Gastroesophageal sphincter (tissue), 4 donors: ENCODE measurements around the gene TTC39B. TPM values are rescaled to one million over a fixed set of nuclear protein-coding genes. Genes with fewer than 3 reads are reported as not detected.
A peak's percentile ranks its signal among the peaks of the same experiment; 100 is the strongest.

Experiments used
- ATAC-seq: fragments of 150-250 bp; one replicate; pipeline ENCODE4 v1.9.1; 2016; ENCODE audit warnings: mild to moderate bottlenecking, moderate library complexity
- H3K27ac ChIP-seq, 4 donors: fragments of 200-600 bp; sonication (generic) in 3 of 4; 1 replicate in 3 of 4; 2 replicates in 1 of 4; pipeline ENCODE4 v1.5.1; 2016 to 2019
- H3K27me3 ChIP-seq: fragments of 200-600 bp; sonication (generic); one replicate; pipeline ENCODE4 v1.5.1; 2019
- H3K36me3 ChIP-seq, 2 donors: fragments of 200-600 bp; sonication (generic); one replicate each; pipeline ENCODE4 v1.5.1; 2019; ENCODE audit warnings: control low read depth in 1 of 2
- H3K4me1 ChIP-seq, 3 donors: fragments of 200-600 bp; sonication (generic); 1 replicate in 2 of 3; 2 replicates in 1 of 3; pipeline ENCODE4 v1.5.1; 2016 to 2019; ENCODE audit warnings: control low read depth in 2 of 3
- H3K4me3 ChIP-seq, 2 donors: fragments of 200-600 bp; sonication (generic); one replicate each; pipeline ENCODE4 v1.5.1; 2019; ENCODE audit warnings: mild to moderate bottlenecking in 1 of 2, moderate library complexity in 1 of 2
- H3K9me3 ChIP-seq, 3 donors: fragments of 200-600 bp; sonication (generic); one replicate each; pipeline ENCODE4 v1.5.1; 2017 to 2019; ENCODE audit warnings: control low read depth in 2 of 3
- CTCF ChIP-seq, 4 experiments: fragments of 200-600 bp in 2 of 4; fragments of 450-650 bp in 2 of 4; sonication (generic) in 1 of 4; IDR thresholded peaks; one replicate each; pipeline ENCODE4 v1.5.1; 2017 to 2019; ENCODE audit warnings: antibody characterized with exemption in 4 of 4, mild to moderate bottlenecking in 2 of 4, moderate library complexity in 2 of 4
- EP300 ChIP-seq: sonication (generic); formaldehyde crosslinking; IDR thresholded peaks from one replicate; pipeline ENCODE4 v1.6.1; 2017; ENCODE audit warnings: antibody characterized with exemption, mild to moderate bottlenecking
- POLR2A ChIP-seq, 2 donors: fragments of 450-650 bp; IDR thresholded peaks; one replicate each; pipeline ENCODE4 v1.6.1; 2017; ENCODE audit warnings: antibody characterized with exemption in 2 of 2, mild to moderate bottlenecking in 2 of 2, moderate library complexity in 1 of 2
- POLR2AphosphoS5 ChIP-seq: sonication (generic); formaldehyde crosslinking; IDR thresholded peaks from one replicate; pipeline ENCODE4 v1.6.1; 2017; ENCODE audit warnings: antibody characterized with exemption
- WGBS, 2 donors: methylation state at CpG; one replicate each; pipeline ENCODE4 v1.1.5; 2018; ENCODE audit warnings: low coverage in 1 of 2; 5-methylcytosine and 5-hydroxymethylcytosine counted together
- total RNA-seq, 4 donors: library from RNA; depleted of rRNA; stranded (reverse); fragments of >200 nt; gene quantifications; one replicate each; pipeline ENCODE4 v1.1.0, GENCODE V29; 2016

TTC39B gene
- total RNA-seq, 4 donors from 2014 or later = 9.0 to 15.4 (median 11.8) TPM

GRCh38 chr9:15262581-15262980 is 44.4 kb downstream of the TTC39B start:
- Histone ChIP-seq H3K9me3 (no peaks in the 10 kb centered on the region), H3K4me3 (no peak overlapping the region), H3K4me1 (peaks cover 0 to 5% (median 0%) of the 10 kb centered on the region in 3 donors), H3K27ac (no peak overlapping the region), H3K27me3 (no peaks in the 10 kb centered on the region), H3K36me3 (peaks cover 0 to 5% of the 10 kb centered on the region in 2 donors)
- no peak for TF ChIP-seq EP300
- no peak for TF ChIP-seq POLR2A (IDR thresholded peaks at IDR 0.05)
- TF ChIP-seq POLR2AphosphoS5 = no peak
- TF ChIP-seq CTCF (IDR thresholded peaks at IDR 0.05) = no peak
- 50 to 57% methylated on average over 1 of the region's 1 CpG for WGBS, 2 donors
- no peak for ATAC-seq

GRCh38 chr9:15256426-15256825 is 50.6 kb downstream of the TTC39B start:
- Histone ChIP-seq H3K4me1 (peaks cover 0 to 5% (median 0%) of the 10 kb centered on the region in 3 donors), H3K27me3 (no peaks in the 10 kb centered on the region), H3K9me3 (no peaks in the 10 kb centered on the region), H3K36me3 (no peaks in the 10 kb centered on the region), H3K4me3 (no peak overlapping the region), H3K27ac (no peak overlapping the region)
- TF ChIP-seq POLR2AphosphoS5 (no peak), EP300 (no peak), POLR2A (IDR thresholded peaks at IDR 0.05) (no peak), CTCF (IDR thresholded peaks at IDR 0.05) (no peak)
- ATAC-seq = no peak
- 88 to 95% methylated on average over 4 of the region's 4 CpGs for WGBS, 2 donors

GRCh38 chr9:15253786-15254185 is 53.2 kb downstream of the TTC39B start:
- no peak for ATAC-seq
- no peak overlapping the region for H3K4me3 ChIP-seq
- no peaks in the 10 kb centered on the region for H3K9me3 ChIP-seq
- TF ChIP-seq EP300 = no peak
- no peak for TF ChIP-seq POLR2AphosphoS5
- TF ChIP-seq POLR2A (IDR thresholded peaks at IDR 0.05) = no peak
- TF ChIP-seq CTCF (IDR thresholded peaks at IDR 0.05) = no peak
- H3K36me3 ChIP-seq = no peaks in the 10 kb centered on the region
- WGBS, 2 donors = 62 to 100% methylated on average over 1 of the region's 1 CpG
- H3K27me3 ChIP-seq = no peaks in the 10 kb centered on the region
- no peak overlapping the region for H3K27ac ChIP-seq
- peaks cover 0 to 13% (median 4%) of the 10 kb centered on the region in 3 donors for H3K4me1 ChIP-seq

GRCh38 chr9:15253197-15253596 is 53.8 kb downstream of the TTC39B start:
- TF ChIP-seq CTCF (IDR thresholded peaks at IDR 0.05) = no peak
- no peak for TF ChIP-seq POLR2AphosphoS5
- no peak for TF ChIP-seq POLR2A (IDR thresholded peaks at IDR 0.05)
- TF ChIP-seq EP300 = no peak
- 89 to 100% methylated on average over 1 of the region's 1 CpG for whole genome bisulfite sequencing, 2 donors
- Histone ChIP-seq H3K9me3 (no peaks in the 10 kb centered on the region), H3K36me3 (no peaks in the 10 kb centered on the region), H3K27ac (no peak overlapping the region), H3K4me3 (no peak overlapping the region), H3K4me1 (peaks cover 0 to 19% (median 7%) of the 10 kb centered on the region in 3 donors), H3K27me3 (no peaks in the 10 kb centered on the region)
- no peak for ATAC-seq

- no peaks in the 10 kb centered on the region for H3K9me3 ChIP-seq
- H3K4me3 ChIP-seq = no peak overlapping the region
- peaks cover 0 to 22% (median 7%) of the 10 kb centered on the region in 3 donors for H3K4me1 ChIP-seq
- TF ChIP-seq CTCF (IDR thresholded peaks at IDR 0.05) = no peak
- TF ChIP-seq POLR2A (IDR thresholded peaks at IDR 0.05) = no peak
- TF ChIP-seq EP300 = no peak
- 42 to 44% methylated on average over 2 to 3 of the region's 3 CpGs for WGBS, 2 donors
- no peaks in the 10 kb centered on the region for H3K27me3 ChIP-seq
- H3K36me3 ChIP-seq = no peaks in the 10 kb centered on the region
- peak overlapping the region in 2 of 4 donors; percentile 27 to 49 for H3K27ac ChIP-seq
- ATAC-seq = no peak
Measured at GRCh38 chr9:15249981-15250380, 57.0 kb downstream of the TTC39B start.
